Measurements from ENCODE around the gene GPR162.

GPR162 gene, protein sequence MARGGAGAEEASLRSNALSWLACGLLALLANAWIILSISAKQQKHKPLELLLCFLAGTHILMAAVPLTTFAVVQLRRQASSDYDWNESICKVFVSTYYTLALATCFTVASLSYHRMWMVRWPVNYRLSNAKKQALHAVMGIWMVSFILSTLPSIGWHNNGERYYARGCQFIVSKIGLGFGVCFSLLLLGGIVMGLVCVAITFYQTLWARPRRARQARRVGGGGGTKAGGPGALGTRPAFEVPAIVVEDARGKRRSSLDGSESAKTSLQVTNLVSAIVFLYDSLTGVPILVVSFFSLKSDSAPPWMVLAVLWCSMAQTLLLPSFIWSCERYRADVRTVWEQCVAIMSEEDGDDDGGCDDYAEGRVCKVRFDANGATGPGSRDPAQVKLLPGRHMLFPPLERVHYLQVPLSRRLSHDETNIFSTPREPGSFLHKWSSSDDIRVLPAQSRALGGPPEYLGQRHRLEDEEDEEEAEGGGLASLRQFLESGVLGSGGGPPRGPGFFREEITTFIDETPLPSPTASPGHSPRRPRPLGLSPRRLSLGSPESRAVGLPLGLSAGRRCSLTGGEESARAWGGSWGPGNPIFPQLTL

DNA sequence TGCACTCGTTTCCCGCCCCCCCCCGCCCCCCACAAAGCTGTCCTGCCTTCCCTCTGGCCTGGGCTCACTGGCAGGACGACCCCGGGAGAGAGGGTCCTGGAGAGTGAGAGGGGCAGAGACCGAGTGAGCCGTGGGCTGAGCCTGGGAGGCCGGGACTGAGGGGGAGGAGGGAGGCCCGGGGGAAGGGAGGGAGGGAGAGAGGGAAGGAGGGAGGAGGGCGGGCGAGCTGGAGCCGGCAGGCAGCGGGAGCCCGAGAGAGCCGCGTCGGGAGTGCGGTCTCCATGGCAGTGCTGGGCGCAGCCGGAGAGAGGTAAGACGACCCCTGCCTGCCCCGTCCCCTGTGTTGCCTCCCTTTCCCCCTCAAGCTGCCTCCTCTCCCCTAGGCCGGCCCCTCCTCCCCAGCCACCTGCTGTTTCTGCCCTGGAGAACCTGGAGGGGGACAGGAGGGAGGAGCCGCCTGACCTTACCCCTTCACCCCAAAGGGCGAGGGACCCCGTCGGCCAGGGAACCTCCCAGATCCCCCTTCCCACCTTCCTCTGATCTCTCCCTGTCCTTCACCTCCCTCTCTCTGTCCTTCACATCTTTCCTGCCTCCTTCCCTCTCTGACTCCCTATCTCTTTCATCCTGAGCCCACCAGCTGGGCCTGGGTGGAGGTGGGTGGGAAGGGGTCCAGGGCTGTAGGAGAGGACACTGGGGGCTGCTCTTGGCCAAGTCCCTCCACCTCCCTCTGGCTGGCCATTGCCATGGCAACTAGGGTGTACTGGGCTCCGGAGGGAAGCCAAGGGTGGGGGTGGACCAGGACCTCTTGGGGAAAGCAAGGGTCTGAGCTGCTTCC, at the start of gene GPR162:
TSS of gene GPR162 (plus strand) at position 231 of the 835 bp plus-strand sequence. CDS start 2,078 bp downstream, outside the sequence.
- Histone ChIP-seq H3K27me3 (ENCODE audit: insufficient read depth, low read length) (peaks cover 11% of the 10 kb centered on the region; the same call in 1 of the 2 replicates), H3K36me3 (ENCODE audit: insufficient read depth, low read length) (no peaks in the 10 kb centered on the region), H3K79me2 (ENCODE audit: control insufficient read depth, insufficient read depth, low read length, unreplicated experiment) (no peaks in the 10 kb centered on the region), H3K4me3 (ENCODE audit: low read depth, low read length) (peak within 1 kb of the TSS; percentile 64), H3K4me1 (ENCODE audit: control insufficient read depth, insufficient read depth, low read length, unreplicated experiment) (peaks cover 29% of the 10 kb centered on the region), H3K27ac (ENCODE audit: low read depth, low read length) (no peak within 1 kb of the TSS), H2AFZ (ENCODE audit: low read length, unreplicated experiment) (no peak within 1 kb of the TSS)

DNA sequence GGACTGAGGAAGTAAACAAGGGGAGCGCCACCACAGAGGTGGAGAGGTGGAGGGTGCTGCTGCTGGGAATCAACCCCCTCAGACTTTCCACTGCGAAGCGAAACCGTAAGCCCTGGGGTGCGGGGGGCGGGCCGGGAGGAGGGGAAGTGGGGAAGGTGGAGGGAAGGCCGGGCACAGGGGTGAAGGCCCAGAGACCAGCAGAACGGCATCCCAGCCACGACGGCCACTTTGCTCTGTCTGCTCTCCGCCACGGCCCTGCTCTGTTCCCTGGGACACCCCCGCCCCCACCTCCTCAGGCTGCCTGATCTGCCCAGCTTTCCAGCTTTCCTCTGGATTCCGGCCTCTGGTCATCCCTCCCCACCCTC, 49.3 kb upstream of the GPR162 start, which contains the start of gene LAG3:
TSS of gene LAG3 (plus strand) at position 190 of the 365 bp plus-strand sequence. CDS start 333 bp downstream, outside the sequence.
- no peak within 1 kb of the TSS for H3K4me3 ChIP-seq (ENCODE audit: low read depth, low read length)
- H2AFZ ChIP-seq (ENCODE audit: low read length, unreplicated experiment) = no peak within 1 kb of the TSS
- no peaks in the 10 kb centered on the region for H3K36me3 ChIP-seq (ENCODE audit: insufficient read depth, low read length)
- H3K27ac ChIP-seq (ENCODE audit: low read depth, low read length) = no peak within 1 kb of the TSS
- H3K4me1 ChIP-seq (ENCODE audit: control insufficient read depth, insufficient read depth, low read length, unreplicated experiment) = peaks cover 14% of the 10 kb centered on the region
- peaks cover 17% of the 10 kb centered on the region for H3K79me2 ChIP-seq (ENCODE audit: control insufficient read depth, insufficient read depth, low read length, unreplicated experiment)
- no peaks in the 10 kb centered on the region for H3K27me3 ChIP-seq (ENCODE audit: insufficient read depth, low read length)

DNA sequence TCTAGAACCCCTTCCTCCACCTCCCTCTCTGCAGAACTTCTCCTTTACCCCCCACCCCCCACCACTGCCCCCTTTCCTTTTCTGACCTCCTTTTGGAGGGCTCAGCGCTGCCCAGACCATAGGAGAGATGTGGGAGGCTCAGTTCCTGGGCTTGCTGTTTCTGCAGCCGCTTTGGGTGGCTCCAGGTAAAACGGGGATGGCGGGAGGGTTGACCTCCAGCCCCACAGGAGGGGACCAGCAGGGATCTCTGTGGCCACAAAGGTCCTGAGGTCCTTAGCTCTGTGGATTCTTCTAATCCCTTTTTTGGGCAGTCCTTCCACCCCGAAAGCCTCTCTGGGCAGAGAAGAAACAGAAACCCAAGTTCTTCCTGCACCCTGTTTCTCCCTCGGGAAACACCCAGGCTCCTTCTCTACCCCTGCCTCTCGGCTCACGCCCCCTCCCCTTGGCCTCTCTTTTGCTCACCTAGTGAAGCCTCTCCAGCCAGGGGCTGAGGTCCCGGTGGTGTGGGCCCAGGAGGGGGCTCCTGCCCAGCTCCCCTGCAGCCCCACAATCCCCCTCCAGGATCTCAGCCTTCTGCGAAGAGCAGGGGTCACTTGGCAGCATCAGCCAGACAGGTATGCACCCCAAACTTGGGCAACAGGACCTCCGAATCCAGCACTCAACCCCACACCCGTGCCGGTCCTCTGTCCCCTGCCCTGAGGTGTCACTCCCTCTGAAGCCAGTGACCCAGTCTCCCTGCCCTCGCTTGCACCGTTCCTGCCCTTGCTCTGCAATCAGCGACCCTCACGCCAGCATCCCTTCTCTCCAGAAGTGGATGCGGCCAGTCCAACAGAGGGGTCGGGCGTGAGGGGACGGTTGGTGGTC, 48.7 kb upstream of the GPR162 start:
- Histone ChIP-seq H3K36me3 (ENCODE audit: insufficient read depth, low read length) (no peaks in the 10 kb centered on the region), H3K27ac (ENCODE audit: low read depth, low read length) (no peak overlapping the region), H3K79me2 (ENCODE audit: control insufficient read depth, insufficient read depth, low read length, unreplicated experiment) (peaks cover 11% of the 10 kb centered on the region), H3K4me1 (ENCODE audit: control insufficient read depth, insufficient read depth, low read length, unreplicated experiment) (peaks cover 14% of the 10 kb centered on the region), H3K4me3 (ENCODE audit: low read depth, low read length) (no peak overlapping the region), H3K27me3 (ENCODE audit: insufficient read depth, low read length) (no peaks in the 10 kb centered on the region), H2AFZ (ENCODE audit: low read length, unreplicated experiment) (no peak overlapping the region)

DNA sequence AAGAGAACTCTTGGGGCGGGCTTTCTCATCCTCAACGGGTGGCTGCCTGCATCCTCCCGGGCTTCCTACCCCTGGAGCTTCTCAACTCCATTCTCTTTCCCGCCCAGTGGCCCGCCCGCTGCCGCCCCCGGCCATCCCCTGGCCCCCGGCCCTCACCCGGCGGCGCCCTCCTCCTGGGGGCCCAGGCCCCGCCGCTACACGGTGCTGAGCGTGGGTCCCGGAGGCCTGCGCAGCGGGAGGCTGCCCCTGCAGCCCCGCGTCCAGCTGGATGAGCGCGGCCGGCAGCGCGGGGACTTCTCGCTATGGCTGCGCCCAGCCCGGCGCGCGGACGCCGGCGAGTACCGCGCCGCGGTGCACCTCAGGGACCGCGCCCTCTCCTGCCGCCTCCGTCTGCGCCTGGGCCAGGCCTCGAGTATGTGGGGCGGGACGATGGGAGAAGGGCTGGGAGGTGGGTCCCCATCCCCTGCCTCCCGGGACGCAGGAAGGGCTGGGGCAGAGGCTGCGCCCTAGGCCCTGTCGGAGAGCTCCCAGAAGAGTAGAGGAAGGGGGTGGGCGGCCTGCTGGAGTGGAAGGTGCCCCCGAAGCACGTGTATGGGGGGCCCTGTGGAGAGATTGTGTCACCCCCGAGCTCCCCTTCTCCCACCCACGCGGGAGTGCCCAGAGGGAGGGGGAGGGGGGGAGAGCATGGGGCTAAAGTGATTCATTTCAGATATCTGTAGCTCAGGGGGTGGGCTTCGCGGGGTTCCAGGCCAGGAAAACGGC, 47.9 kb upstream of the GPR162 start:
- H2AFZ ChIP-seq (ENCODE audit: low read length, unreplicated experiment) = no peak overlapping the region
- no peaks in the 10 kb centered on the region for H3K36me3 ChIP-seq (ENCODE audit: insufficient read depth, low read length)
- no peak overlapping the region for H3K27ac ChIP-seq (ENCODE audit: low read depth, low read length)
- no peak overlapping the region for H3K4me3 ChIP-seq (ENCODE audit: low read depth, low read length)
- H3K27me3 ChIP-seq (ENCODE audit: insufficient read depth, low read length) = no peaks in the 10 kb centered on the region
- peaks cover 3% of the 10 kb centered on the region for H3K79me2 ChIP-seq (ENCODE audit: control insufficient read depth, insufficient read depth, low read length, unreplicated experiment)
- H3K4me1 ChIP-seq (ENCODE audit: control insufficient read depth, insufficient read depth, low read length, unreplicated experiment) = peaks cover 9% of the 10 kb centered on the region

DNA sequence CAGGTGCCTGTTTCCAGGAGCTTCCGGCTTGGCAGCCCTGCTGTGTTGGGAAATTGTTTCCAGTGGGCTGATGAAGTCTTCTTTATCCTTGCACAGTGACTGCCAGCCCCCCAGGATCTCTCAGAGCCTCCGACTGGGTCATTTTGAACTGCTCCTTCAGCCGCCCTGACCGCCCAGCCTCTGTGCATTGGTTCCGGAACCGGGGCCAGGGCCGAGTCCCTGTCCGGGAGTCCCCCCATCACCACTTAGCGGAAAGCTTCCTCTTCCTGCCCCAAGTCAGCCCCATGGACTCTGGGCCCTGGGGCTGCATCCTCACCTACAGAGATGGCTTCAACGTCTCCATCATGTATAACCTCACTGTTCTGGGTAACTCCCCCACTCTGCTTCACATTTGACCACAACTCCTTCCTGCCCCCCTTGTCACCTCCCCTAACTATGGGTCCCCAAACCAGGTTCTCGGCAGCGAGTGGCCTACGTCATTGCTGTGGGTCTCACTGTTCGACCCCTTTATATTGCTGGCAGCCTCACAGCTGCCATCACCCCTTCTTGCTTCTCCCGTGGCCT, 47.0 kb upstream of the GPR162 start:
- Histone ChIP-seq H2AFZ (ENCODE audit: low read length, unreplicated experiment) (no peak overlapping the region), H3K4me1 (ENCODE audit: control insufficient read depth, insufficient read depth, low read length, unreplicated experiment) (peaks cover 3% of the 10 kb centered on the region), H3K79me2 (ENCODE audit: control insufficient read depth, insufficient read depth, low read length, unreplicated experiment) (no peaks in the 10 kb centered on the region), H3K27me3 (ENCODE audit: insufficient read depth, low read length) (no peaks in the 10 kb centered on the region), H3K36me3 (ENCODE audit: insufficient read depth, low read length) (no peaks in the 10 kb centered on the region), H3K4me3 (ENCODE audit: low read depth, low read length) (no peak overlapping the region), H3K27ac (ENCODE audit: low read depth, low read length) (no peak overlapping the region)

DNA sequence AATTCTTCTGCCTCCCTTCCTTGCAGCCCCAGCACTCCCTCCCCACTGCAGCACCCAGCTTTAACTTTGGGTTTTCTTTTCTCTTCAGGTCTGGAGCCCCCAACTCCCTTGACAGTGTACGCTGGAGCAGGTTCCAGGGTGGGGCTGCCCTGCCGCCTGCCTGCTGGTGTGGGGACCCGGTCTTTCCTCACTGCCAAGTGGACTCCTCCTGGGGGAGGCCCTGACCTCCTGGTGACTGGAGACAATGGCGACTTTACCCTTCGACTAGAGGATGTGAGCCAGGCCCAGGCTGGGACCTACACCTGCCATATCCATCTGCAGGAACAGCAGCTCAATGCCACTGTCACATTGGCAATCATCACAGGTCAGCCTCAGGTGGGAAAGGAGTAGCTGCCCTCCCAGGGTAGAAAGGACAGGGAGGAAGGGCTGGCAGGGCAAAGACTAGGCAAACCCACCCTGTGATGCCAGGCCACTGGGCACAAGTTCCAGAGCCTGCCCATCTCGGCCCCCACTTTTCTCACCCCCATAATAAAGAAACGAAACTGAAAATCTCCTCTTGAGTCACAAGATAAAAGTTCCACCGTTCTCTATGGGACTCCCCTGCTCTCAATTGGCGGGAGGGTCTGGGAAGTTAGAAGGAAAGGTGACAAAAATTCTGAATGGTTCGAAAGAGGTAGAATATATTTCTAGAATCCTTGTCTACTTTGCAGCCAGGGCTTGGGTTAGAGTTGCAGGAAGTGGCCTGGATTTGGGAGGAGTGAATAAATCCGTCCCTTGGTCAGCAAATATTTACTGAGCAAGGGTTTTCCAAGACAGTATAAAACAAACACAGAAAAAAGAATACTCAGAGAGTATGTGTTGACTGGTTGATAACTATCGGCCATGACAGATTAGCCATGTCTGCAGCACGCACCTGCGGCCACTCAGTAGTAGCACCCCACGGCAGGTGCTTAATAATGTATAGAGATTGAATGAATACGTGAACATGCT, 46.1 kb upstream of the GPR162 start:
- Histone ChIP-seq H3K27me3 (ENCODE audit: insufficient read depth, low read length) (no peaks in the 10 kb centered on the region), H3K36me3 (ENCODE audit: insufficient read depth, low read length) (no peaks in the 10 kb centered on the region), H3K27ac (ENCODE audit: low read depth, low read length) (no peak overlapping the region), H2AFZ (ENCODE audit: low read length, unreplicated experiment) (no peak overlapping the region), H3K4me1 (ENCODE audit: control insufficient read depth, insufficient read depth, low read length, unreplicated experiment) (peaks cover 3% of the 10 kb centered on the region), H3K4me3 (ENCODE audit: low read depth, low read length) (no peak overlapping the region), H3K79me2 (ENCODE audit: control insufficient read depth, insufficient read depth, low read length, unreplicated experiment) (no peaks in the 10 kb centered on the region)

DNA sequence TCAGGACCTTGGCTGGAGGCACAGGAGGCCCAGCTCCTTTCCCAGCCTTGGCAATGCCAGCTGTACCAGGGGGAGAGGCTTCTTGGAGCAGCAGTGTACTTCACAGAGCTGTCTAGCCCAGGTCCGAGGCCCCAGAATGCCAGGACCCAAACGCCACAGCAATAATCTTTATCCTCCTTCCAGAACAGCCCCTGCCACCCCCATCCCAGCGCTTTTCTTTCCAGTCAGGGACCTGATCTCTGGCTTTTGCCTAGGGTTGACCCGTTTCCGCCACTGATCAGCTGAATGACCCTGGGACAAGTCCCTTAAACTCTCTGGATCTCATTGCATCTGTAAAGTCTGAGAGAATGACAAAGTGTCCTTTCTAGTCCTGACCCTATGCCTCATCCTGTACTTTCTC, 44.2 kb upstream of the GPR162 start:
- no peak overlapping the region for H3K4me3 ChIP-seq (ENCODE audit: low read depth, low read length)
- no peak overlapping the region for H2AFZ ChIP-seq (ENCODE audit: low read length, unreplicated experiment)
- H3K36me3 ChIP-seq (ENCODE audit: insufficient read depth, low read length) = no peaks in the 10 kb centered on the region
- no peaks in the 10 kb centered on the region for H3K27me3 ChIP-seq (ENCODE audit: insufficient read depth, low read length)
- no peaks in the 10 kb centered on the region for H3K79me2 ChIP-seq (ENCODE audit: control insufficient read depth, insufficient read depth, low read length, unreplicated experiment)
- H3K27ac ChIP-seq (ENCODE audit: low read depth, low read length) = no peak overlapping the region
- peaks cover 3% of the 10 kb centered on the region for H3K4me1 ChIP-seq (ENCODE audit: control insufficient read depth, insufficient read depth, low read length, unreplicated experiment)

DNA sequence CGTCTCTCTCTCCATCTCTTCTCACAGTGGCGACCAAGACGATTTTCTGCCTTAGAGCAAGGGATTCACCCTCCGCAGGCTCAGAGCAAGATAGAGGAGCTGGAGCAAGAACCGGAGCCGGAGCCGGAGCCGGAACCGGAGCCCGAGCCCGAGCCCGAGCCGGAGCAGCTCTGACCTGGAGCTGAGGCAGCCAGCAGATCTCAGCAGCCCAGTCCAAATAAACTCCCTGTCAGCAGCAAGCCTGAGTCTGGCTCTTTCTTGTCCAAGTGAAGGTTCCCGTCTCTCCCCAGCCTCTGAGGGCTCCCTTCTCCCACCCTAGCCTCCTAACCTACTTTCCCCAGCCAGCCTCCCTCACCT, 43.4 kb upstream of the GPR162 start:
- peak overlapping the region; percentile 64 for H3K4me3 ChIP-seq (ENCODE audit: low read depth, low read length)
- no peaks in the 10 kb centered on the region for H3K27me3 ChIP-seq (ENCODE audit: insufficient read depth, low read length)
- no peaks in the 10 kb centered on the region for H3K79me2 ChIP-seq (ENCODE audit: control insufficient read depth, insufficient read depth, low read length, unreplicated experiment)
- no peak overlapping the region for H3K27ac ChIP-seq (ENCODE audit: low read depth, low read length)
- no peaks in the 10 kb centered on the region for H3K36me3 ChIP-seq (ENCODE audit: insufficient read depth, low read length)
- H2AFZ ChIP-seq (ENCODE audit: low read length, unreplicated experiment) = peak overlapping the region; percentile 35
- peaks cover 3% of the 10 kb centered on the region for H3K4me1 ChIP-seq (ENCODE audit: control insufficient read depth, insufficient read depth, low read length, unreplicated experiment)
